ENCODE data around the gene C12orf56. TPM values are rescaled to one million over a fixed set of nuclear protein-coding genes. Genes with fewer than 3 reads are reported as not detected.

The C12orf56 gene
- total RNA-seq, 1 donor, result 0.86 TPM

- DNase-seq (ENCODE audit: low read depth), result no peak
- no peak for TF ChIP-seq CTCF (IDR thresholded peaks at IDR 0.05; ENCODE audit: insufficient read depth, low read depth, low read length)
- no peak overlapping the region for H3K4me3 ChIP-seq (ENCODE audit: low read depth, low read length)
Measured at GRCh38 chr12:64427988-64428387, 37.4 kb upstream of the C12orf56 start.

DNA sequence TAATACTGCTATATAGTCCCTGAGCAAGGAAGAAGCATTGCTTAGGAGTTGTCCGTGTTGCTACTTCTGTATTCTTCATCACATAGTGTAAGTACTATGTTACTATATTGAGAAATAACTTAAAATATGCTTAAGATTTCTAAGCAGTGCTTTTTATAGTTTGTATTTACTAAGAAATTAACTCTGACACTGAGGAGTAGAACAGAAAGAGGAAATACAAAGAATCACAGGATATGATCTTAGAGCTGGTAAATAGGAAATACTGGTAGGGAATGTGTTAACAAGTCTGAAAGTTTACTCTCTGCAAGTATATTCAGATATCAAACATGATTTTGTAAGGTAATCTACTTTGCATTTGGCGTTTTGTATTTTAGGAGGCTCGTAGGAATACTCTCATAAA lies 29.1 kb upstream of the C12orf56 start:
- DNase-seq (ENCODE audit: low read depth), result no peak
- no peak overlapping the region for H3K4me3 ChIP-seq (ENCODE audit: low read depth, low read length)
- no peak for TF ChIP-seq CTCF (IDR thresholded peaks at IDR 0.05; ENCODE audit: insufficient read depth, low read depth, low read length)

DNA sequence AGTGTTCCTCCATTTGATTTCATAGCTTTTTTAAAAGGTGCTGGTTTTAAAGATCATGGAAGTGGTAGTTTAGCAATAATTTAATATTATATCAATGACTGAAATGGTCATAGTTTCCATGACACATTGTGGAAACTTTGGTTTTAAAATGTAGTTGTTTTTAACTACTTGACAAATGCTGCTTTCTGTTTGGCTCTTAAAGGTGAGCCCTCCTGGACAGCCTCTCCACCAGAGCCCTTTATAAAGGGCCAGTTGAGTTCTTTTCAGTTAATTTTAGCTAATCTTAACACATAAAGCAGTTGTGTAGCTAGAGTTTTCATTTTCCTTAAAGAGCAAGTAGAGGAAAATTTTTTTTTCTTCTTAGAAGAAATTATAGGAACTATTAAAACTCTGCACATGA lies 27.7 kb upstream of the C12orf56 start:
- no peak for DNase-seq (ENCODE audit: low read depth)
- no peak overlapping the region for H3K4me3 ChIP-seq (ENCODE audit: low read depth, low read length)
- TF ChIP-seq CTCF (IDR thresholded peaks at IDR 0.05; ENCODE audit: insufficient read depth, low read depth, low read length), result no peak

- no peak for DNase-seq (ENCODE audit: low read depth)
- no peak overlapping the region for H3K4me3 ChIP-seq (ENCODE audit: low read depth, low read length)
- TF ChIP-seq CTCF (IDR thresholded peaks at IDR 0.05; ENCODE audit: insufficient read depth, low read depth, low read length), result no peak
Measured at GRCh38 chr12:64413884-64414283, 23.3 kb upstream of the C12orf56 start.

DNA sequence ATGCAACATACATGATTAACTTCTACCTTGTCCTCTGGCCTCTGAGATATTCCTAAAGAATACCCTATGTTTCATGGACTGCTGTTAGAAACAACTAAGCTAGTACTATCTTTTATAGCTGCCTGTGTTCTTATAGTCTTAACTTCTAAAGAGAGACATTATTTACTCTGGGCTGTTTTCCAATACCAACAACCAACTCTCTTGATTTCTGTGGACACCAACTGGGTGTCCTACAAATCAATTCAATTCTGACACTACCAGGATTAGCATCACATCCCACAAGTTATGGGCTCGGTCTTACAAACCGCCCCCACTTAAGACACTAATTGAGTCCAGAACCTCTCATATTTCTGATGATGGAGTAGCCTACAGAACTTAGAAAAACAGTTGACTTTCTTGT lies 21.9 kb upstream of the C12orf56 start:
- no peak overlapping the region for H3K4me3 ChIP-seq (ENCODE audit: low read depth, low read length)
- no peak for TF ChIP-seq CTCF (IDR thresholded peaks at IDR 0.05; ENCODE audit: insufficient read depth, low read depth, low read length)

DNA sequence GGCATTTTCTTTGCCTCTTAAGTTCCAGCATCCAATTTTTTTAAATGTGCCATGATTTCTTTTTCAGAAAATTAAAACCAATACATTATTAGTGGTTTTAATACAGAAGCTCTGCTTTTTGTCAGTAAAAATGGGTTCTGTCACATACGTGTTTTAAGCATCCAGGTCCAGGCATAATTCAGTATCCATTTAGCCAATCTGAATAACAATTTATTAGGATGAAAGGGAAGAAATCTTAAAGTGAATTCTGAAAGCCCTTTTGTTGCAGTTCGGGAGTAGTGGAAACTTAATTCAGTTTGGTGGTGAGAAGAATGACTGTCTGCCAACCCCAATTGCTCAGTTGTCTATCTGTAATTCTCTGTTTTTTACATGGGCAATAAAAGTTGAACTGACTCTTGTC lies 20.9 kb upstream of the C12orf56 start:
- H3K4me3 ChIP-seq (ENCODE audit: low read depth, low read length), result no peak overlapping the region
- no peak for DNase-seq (ENCODE audit: low read depth)
- TF ChIP-seq CTCF (IDR thresholded peaks at IDR 0.05; ENCODE audit: insufficient read depth, low read depth, low read length), result no peak

More for the DNA sequence above, 21.9 kb upstream of the C12orf56 start:
- no peak for DNase-seq (ENCODE audit: low read depth)
